HS-27A (cell line): Measurements from ENCODE around the gene SSTR5.

ENCODE experiments used
- DNase-seq: peaks from one replicate; pipeline ENCODE4 v3.0.0-alpha.2; 2012; ENCODE audit warnings: low read depth, missing footprints

SSTR5 gene

GRCh38 chr16:1054660-1055556, 17.6 kb upstream of the SSTR5 start:
- DNase-seq = no peak

GRCh38 chr16:1055557-1055924, 17.0 kb upstream of the SSTR5 start:
- DNase-seq = no peak

DNA sequence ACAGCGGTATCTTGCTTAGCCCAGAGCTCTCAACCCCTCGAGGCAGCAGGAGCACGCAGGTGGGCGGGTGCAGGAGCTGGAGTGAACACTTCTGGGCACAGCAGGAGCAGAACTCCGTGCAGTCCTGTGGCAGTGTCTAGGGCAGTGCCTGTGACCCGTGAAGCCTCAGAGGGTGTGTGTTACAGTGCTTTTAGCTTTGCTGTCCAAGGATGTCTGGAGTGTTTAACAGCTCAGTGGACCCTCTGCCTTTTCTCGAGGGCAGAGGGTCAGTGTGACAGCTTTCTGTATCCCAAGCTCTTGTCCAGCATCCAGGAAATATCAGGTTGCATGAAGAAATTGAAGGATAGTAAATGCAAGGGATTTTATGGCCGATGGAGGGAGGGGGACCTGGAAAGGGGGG, 16.4 kb upstream of the SSTR5 start:
- no peak for DNase-seq

- no peak for DNase-seq
These were observed 15.2 kb upstream of the SSTR5 start for GRCh38 chr16:1057252-1057932.

GRCh38 chr16:1058216-1058615, 14.3 kb upstream of the SSTR5 start:
- no peak for DNase-seq

GRCh38 chr16:1059310-1059709, 13.2 kb upstream of the SSTR5 start:
- DNase-seq = no peak

DNA sequence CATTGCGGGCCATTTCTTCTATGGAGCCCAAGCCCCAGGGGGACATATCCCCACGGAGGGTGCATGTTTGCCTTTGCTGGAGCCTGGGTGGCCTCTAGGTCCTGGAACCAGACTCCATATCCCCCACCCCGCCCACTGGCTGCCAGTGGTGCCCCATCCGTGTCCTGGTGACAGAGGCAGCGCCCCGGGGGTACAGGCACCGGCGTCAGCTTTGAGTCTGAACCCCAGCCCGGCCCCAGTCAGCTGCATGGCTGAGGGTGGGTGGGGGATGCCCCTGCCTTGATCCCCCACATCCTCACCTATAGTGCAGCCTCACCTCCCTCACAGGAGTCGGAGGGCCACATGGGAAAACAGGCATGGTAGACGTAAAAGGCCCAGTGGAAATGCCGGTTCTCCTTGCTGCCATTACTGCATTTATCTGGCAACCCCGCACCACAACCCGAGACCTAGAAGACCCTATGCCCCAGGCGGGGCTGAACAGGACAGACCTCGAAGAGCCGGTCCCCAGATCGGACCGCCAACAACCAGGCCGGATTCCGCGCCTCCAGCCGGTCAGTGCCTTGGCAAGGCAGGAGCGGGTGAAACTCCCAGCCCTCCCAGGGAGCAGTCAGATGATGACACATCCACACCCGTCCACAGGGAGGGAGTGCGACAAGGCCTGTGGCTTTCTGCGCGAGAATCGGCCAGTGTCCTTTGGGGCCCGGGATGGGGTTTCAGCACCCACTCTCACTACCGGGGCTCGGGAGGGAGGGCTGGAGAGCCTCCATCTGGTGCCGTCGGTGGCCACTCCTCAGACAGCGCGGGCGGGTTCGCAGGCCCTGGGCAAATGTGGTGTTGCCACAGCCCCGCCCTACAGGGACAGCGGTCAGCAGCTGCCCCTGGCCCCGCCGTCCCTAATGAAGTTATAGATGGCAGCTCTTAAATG, 11.9 kb upstream of the SSTR5 start:
- DNase-seq = no peak

DNA sequence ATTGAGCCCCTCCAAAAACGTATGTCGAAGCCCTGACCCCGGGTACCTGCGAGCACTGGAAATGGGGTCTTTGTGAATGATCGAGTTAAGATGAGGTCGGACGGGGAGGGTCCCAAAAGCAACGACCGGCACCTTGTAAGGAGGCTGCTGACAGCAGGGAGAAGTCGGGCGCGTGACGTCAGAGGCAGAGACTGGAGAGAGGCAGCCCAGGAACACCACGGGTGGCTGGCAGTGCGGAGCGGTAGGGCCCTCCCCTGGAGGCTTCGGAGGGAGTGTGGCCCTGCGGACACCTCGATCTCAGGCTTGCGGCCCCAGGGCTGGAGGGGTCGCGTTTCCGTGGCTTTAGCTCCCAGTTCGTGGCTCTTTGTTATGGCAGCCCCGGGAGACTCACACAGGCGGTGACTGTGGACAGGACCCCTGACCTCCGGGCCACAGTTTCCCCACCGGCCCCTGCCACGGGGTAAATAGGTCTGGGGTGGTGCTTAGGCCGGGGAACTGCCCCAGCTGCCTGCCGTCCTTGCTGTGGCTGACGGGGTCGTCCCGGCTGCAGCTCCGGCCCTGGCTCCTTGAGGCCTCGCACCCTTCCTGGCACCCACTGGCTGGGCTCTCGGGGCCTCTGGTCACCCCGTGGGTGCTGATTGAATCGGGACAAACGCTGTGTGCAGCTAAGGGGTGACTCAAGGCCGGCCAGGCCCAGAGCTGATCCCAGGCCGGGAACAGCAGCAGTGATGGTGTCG, 10.6 kb upstream of the SSTR5 start:
- no peak for DNase-seq

DNA sequence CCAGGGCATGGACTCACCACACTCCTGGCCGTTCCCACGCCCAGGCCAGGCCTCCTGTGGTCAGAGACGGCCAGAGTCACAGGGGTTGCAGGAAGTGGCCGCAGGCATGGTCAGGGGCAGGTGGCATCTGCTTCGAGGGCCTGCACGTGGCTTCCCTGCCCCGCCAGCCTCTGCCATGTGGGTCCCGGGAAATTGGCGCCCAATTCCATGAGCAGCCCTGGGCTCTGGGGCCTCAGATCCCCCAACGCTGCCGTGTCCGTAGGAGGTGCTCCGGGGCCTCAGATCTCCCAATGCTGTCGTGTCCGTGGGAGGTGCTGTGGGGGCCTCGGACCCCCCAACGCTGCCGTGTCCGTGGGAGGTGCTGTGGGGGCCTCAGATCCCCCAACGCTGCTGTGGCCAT, 9.7 kb upstream of the SSTR5 start:
- DNase-seq = no peak

GRCh38 chr16:1063728-1064127, 8.8 kb upstream of the SSTR5 start:
- no peak for DNase-seq

- DNase-seq = no peak
These were observed 6.9 kb upstream of the SSTR5 start for GRCh38 chr16:1065469-1066128.

GRCh38 chr16:1066584-1067172, 5.9 kb upstream of the SSTR5 start:
- DNase-seq = no peak

DNA sequence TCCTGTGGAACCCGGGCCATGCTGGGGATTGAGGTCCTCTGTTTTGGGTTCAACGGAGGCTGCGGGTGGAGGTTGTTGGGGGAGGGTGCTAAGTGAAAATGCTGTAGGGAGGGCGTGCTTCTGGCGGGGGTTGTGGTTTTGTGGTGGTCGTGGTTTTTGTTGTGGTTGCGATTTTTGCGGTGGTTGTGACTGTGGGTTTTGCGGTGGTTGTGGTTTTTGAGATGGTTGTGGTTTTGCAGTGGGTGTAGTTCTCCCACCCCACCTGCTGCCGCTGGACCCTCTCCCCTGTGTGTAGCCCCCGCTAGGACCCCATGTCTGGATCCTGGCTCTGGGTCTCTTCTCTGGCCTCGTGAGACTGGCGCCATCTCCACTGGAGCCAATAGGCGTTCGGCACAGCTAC, 4.9 kb upstream of the SSTR5 start:
- no peak for DNase-seq

GRCh38 chr16:1068451-1068850, 4.1 kb upstream of the SSTR5 start:
- no peak for DNase-seq

GRCh38 chr16:1069154-1069553, 3.4 kb upstream of the SSTR5 start:
- DNase-seq = no peak

- no peak for DNase-seq
These were observed 2.3 kb upstream of the SSTR5 start for GRCh38 chr16:1070084-1070863.

DNA sequence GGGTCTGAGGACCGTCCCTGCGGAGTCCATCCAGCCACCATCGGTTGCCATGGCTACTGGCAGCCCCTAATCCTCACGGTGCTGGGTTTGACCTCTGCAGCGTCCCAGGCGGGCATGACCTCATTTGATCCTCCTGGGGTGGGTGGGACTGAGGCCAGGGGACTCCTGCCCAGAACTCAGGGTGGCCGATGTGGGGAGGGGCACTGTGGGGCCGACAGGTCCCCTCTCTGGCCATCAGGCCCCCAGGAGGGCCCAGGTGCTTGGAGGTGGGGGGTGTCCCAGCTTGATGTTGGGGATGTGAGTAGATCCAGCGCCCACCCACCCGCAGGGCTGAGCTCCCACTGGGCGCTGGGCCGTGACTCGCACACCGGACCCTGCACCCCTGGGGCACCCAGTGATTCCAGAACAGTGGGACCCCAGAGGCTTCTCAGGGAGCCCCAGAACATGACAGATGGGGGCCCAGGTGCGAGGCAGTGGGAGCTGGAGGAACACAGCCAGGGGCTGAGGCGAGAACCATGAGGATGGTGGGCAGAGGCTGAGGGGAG, 1.6 kb upstream of the SSTR5 start:
- DNase-seq = no peak

DNA sequence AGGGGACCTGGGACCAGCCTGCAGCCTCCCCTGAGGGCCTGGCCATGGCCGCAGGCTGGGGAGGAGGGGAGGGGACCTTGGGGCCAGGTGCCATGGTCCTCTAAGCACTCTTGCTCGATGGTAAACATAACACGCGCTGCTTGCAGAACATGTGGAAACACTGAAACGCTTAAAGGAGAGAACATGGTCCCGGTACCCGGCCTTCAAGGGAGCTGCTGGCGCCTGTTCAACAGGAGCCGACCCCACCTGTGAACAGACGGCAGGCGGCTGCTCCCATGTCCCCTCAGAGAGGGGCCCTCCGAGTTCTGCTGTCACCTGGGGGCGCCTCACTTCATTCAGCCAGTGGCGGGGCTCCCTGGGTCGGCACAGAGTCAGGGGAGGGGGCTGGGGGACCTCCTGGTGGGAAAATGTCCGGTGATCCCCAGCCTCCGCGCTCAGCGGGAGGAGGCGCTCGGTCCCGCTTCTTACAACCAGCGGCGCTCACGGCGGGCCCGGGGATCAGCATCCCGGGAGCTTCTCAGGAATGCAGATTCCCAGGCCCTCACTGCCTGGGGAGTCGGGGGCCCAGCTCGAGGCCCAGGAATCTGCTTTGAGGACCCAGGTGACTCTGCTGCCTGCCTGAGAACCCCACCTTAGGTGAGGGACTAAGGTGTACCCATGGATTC, 854 bp upstream of the SSTR5 start:
- DNase-seq = no peak

- no peak for DNase-seq
These were observed 663 bp downstream of the SSTR5 start for GRCh38 chr16:1073262-1073558.
